HL-60 (cell line): ENCODE measurements around the gene CLPTM1L.

Source experiments
- POLR2AphosphoS5 ChIP-seq: IDR thresholded peaks from 2 replicates; pipeline ENCODE4 v1.6.1; 2012; ENCODE audit warnings: low read depth
- REST ChIP-seq: IDR thresholded peaks from 2 replicates; pipeline ENCODE4 v1.6.1; 2012; ENCODE audit warnings: low read depth; ENCODE audit not compliant: insufficient replicate concordance
- SPI1 ChIP-seq: IDR thresholded peaks from 2 replicates; pipeline ENCODE4 v1.6.1; 2012; ENCODE audit warnings: low read depth, mild to moderate bottlenecking, borderline replicate concordance
- TF ChIP-seq, protein P1 (sequence below): IDR thresholded peaks from one replicate; pipeline ENCODE4 v1.5.1; 2011; ENCODE audit warnings: low read length, control low read depth, inconsistent platforms; ENCODE audit not compliant: insufficient read depth

- TF ChIP-seq, protein P1, sequence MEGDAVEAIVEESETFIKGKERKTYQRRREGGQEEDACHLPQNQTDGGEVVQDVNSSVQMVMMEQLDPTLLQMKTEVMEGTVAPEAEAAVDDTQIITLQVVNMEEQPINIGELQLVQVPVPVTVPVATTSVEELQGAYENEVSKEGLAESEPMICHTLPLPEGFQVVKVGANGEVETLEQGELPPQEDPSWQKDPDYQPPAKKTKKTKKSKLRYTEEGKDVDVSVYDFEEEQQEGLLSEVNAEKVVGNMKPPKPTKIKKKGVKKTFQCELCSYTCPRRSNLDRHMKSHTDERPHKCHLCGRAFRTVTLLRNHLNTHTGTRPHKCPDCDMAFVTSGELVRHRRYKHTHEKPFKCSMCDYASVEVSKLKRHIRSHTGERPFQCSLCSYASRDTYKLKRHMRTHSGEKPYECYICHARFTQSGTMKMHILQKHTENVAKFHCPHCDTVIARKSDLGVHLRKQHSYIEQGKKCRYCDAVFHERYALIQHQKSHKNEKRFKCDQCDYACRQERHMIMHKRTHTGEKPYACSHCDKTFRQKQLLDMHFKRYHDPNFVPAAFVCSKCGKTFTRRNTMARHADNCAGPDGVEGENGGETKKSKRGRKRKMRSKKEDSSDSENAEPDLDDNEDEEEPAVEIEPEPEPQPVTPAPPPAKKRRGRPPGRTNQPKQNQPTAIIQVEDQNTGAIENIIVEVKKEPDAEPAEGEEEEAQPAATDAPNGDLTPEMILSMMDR, result no peak
- no peak for TF ChIP-seq POLR2AphosphoS5
- TF ChIP-seq REST, result no peak
- TF ChIP-seq SPI1, result no peak
These were observed 32.1 kb upstream of the CLPTM1L start for GRCh38 chr5:1376981-1377380.
